Left lung (tissue), 10 donors: ENCODE results near the gene NPFFR1. TPM values are rescaled to one million over a fixed set of nuclear protein-coding genes. Genes with fewer than 3 reads are reported as not detected.

Experiments
- ATAC-seq: fragments of 200-7000 bp; cut with Tn5 transposase; one replicate; pipeline ENCODE4 v1.9.1; 2020; ENCODE audit warnings: moderate library complexity
- DNase-seq, 4 donors: peaks; one replicate each; pipeline ENCODE4 v3.0.0-alpha.2; 2013 to 2020
- H3K27ac ChIP-seq, 2 donors: fragments of 200-600 bp; sonication (generic) in 1 of 2; one replicate each; pipeline versions ENCODE4 v1.5.0 to v1.8.0; 2020 to 2021
- H3K27me3 ChIP-seq, 2 donors: fragments of 200-600 bp; sonication (generic) in 1 of 2; one replicate each; pipeline versions ENCODE4 v1.5.0 to v1.8.0; 2020 to 2021
- H3K36me3 ChIP-seq, 2 donors: fragments of 200-600 bp; sonication (generic) in 1 of 2; one replicate each; pipeline versions ENCODE4 v1.5.0 to v1.8.0; 2020 to 2021
- H3K4me1 ChIP-seq, 2 donors: fragments of 200-600 bp; one replicate each; pipeline ENCODE4 v1.8.0; 2021
- H3K4me3 ChIP-seq, 2 donors: fragments of 200-600 bp; sonication (generic) in 1 of 2; one replicate each; pipeline versions ENCODE4 v1.5.0 to v1.8.0; 2020 to 2021; ENCODE audit warnings: mild to moderate bottlenecking in 1 of 2
- H3K9me3 ChIP-seq, 2 donors: fragments of 200-600 bp; sonication (generic) in 1 of 2; one replicate each; pipeline versions ENCODE4 v1.5.0 to v1.8.0; 2020 to 2021
- CTCF ChIP-seq, 2 donors: fragments of 200-600 bp; sonication (generic) in 1 of 2; IDR thresholded peaks; one replicate each; pipeline versions ENCODE4 v1.5.0 to v1.8.0; 2021; ENCODE audit warnings: antibody characterized with exemption in 2 of 2
- intact Hi-C, 2 donors: fragments of 100-400 bp; cut with DNase I; formaldehyde crosslinking; loops; one replicate each; pipeline versions ENCODE4 v1.11.2 to v1.14.2; 2022
- polyA plus RNA-seq, 6 donors: library from polyadenylated mRNA; unstranded; fragments of 120-200 nt; gene quantifications; one replicate each; pipeline ENCODE4 v1.2.1, GENCODE V29; 2013; ENCODE audit not compliant: insufficient read length in 6 of 6
- total RNA-seq, 2 donors: library from RNA; stranded (reverse); fragmentation: NEBNext Ultra II Directional; extraction: Animal tissue kit (Norgen Biotek cat#: 25700); gene quantifications; one replicate each; pipeline ENCODE4 v1.2.1, GENCODE V29; 2021
- donor health status: DM: no; HTN: yes; CAD: no.
- donor health status: DM: no; HTN: no; CAD: no.

The NPFFR1 gene
- total and polyA plus RNA-seq, 8 donors = 0.20 to 0.80 (median 0.42) TPM

GRCh38 chr10:70323697-70324338 lies 40.0 kb upstream of the NPFFR1 start:
- Histone ChIP-seq H3K27ac (no peak overlapping the region), H3K36me3 (peaks cover 0 to 4% of the 10 kb centered on the region in 2 donors), H3K27me3 (peaks cover 0 to 6% of the 10 kb centered on the region in 2 donors), H3K9me3 (no peaks in the 10 kb centered on the region), H3K4me1 (peaks cover 0 to 15% of the 10 kb centered on the region in 2 donors), H3K4me3 (no peak overlapping the region)
- no peak for TF ChIP-seq CTCF (IDR thresholded peaks at IDR 0.05)
- intact Hi-C loops = no loop called here
- no peak for DNase-seq
- ATAC-seq = no peak

- intact Hi-C loops = no loop called here
- no peak for DNase-seq
- peaks cover 0 to 6% of the 10 kb centered on the region in 2 donors for H3K27me3 ChIP-seq
- no peak overlapping the region for H3K4me3 ChIP-seq
- H3K9me3 ChIP-seq = no peaks in the 10 kb centered on the region
- peaks cover 0 to 4% of the 10 kb centered on the region in 2 donors for H3K36me3 ChIP-seq
- no peak for TF ChIP-seq CTCF (IDR thresholded peaks at IDR 0.05)
- peaks cover 0 to 15% of the 10 kb centered on the region in 2 donors for H3K4me1 ChIP-seq
- ATAC-seq = no peak
- no peak overlapping the region for H3K27ac ChIP-seq
Measured at GRCh38 chr10:70323138-70323696, 39.4 kb upstream of the NPFFR1 start.

- intact Hi-C loops = no loop called here
- Histone ChIP-seq H3K27ac (no peak overlapping the region), H3K36me3 (peaks cover 0 to 4% of the 10 kb centered on the region in 2 donors), H3K4me3 (no peak overlapping the region), H3K9me3 (no peaks in the 10 kb centered on the region), H3K27me3 (peaks cover 0 to 6% of the 10 kb centered on the region in 2 donors), H3K4me1 (peaks cover 0 to 15% of the 10 kb centered on the region in 2 donors)
- DNase-seq (no peak), ATAC-seq (no peak)
- TF ChIP-seq CTCF (IDR thresholded peaks at IDR 0.05) = no peak
Measured at GRCh38 chr10:70321897-70322890, 38.4 kb upstream of the NPFFR1 start.

- DNase-seq (no peak), ATAC-seq (no peak)
- no peak overlapping the region for H3K4me3 ChIP-seq
- H3K27me3 ChIP-seq = peaks cover 0 to 6% of the 10 kb centered on the region in 2 donors
- no peak overlapping the region for H3K27ac ChIP-seq
- H3K9me3 ChIP-seq = no peaks in the 10 kb centered on the region
- peaks cover 0 to 4% of the 10 kb centered on the region in 2 donors for H3K36me3 ChIP-seq
- H3K4me1 ChIP-seq = peaks cover 0 to 15% of the 10 kb centered on the region in 2 donors
- intact Hi-C loops = no loop called here
- no peak for TF ChIP-seq CTCF (IDR thresholded peaks at IDR 0.05)
Measured at GRCh38 chr10:70321233-70321632, 37.4 kb upstream of the NPFFR1 start.

GRCh38 chr10:70320751-70321150 lies 36.9 kb upstream of the NPFFR1 start:
- no peak overlapping the region for H3K4me3 ChIP-seq
- no peak for TF ChIP-seq CTCF (IDR thresholded peaks at IDR 0.05)
- no peak for DNase-seq
- H3K4me1 ChIP-seq = peaks cover 0 to 15% of the 10 kb centered on the region in 2 donors
- intact Hi-C loops = no loop called here
- no peak for ATAC-seq
- no peaks in the 10 kb centered on the region for H3K9me3 ChIP-seq
- no peak overlapping the region for H3K27ac ChIP-seq
- H3K27me3 ChIP-seq = peaks cover 0 to 6% of the 10 kb centered on the region in 2 donors
- H3K36me3 ChIP-seq = peaks cover 0 to 4% of the 10 kb centered on the region in 2 donors
